ENCODE data around the gene HSF5. TPM values are rescaled to one million over a fixed set of nuclear protein-coding genes. Genes with fewer than 3 reads are reported as not detected.

HSF5 gene
- total RNA-seq, 1 donor from 2014 or later = 0.42 TPM

DNA sequence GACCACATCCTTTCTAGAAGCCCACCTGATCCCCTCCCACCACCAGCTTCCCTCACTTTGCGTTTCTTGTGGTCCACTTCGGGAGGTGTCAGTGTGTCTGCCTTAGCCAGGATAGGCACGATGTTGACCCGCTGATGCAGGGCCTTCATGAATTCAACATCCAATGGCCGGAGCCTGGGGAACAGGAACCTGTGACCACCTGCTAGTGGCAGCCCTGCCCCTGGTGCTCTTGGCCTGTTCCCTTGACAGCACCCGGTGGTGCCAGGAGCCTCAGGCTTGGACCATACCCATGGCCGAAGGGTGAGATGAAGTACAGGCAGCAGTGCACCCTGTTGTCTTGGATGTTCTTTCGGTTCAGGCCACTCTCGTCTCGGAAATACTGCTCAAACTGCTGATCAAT, 33.5 kb upstream of the HSF5 start:
- no peak for DNase-seq (ENCODE audit: low read depth)
- H3K36me3 ChIP-seq (ENCODE audit: control insufficient read depth, insufficient read depth, low read length) = no peaks in the 10 kb centered on the region
- no peaks in the 10 kb centered on the region for H3K27me3 ChIP-seq (ENCODE audit: control insufficient read depth, insufficient read depth, low read length)
- H3K4me3 ChIP-seq (ENCODE audit: low read depth, low read length) = no peak overlapping the region
- TF ChIP-seq, protein P1, sequence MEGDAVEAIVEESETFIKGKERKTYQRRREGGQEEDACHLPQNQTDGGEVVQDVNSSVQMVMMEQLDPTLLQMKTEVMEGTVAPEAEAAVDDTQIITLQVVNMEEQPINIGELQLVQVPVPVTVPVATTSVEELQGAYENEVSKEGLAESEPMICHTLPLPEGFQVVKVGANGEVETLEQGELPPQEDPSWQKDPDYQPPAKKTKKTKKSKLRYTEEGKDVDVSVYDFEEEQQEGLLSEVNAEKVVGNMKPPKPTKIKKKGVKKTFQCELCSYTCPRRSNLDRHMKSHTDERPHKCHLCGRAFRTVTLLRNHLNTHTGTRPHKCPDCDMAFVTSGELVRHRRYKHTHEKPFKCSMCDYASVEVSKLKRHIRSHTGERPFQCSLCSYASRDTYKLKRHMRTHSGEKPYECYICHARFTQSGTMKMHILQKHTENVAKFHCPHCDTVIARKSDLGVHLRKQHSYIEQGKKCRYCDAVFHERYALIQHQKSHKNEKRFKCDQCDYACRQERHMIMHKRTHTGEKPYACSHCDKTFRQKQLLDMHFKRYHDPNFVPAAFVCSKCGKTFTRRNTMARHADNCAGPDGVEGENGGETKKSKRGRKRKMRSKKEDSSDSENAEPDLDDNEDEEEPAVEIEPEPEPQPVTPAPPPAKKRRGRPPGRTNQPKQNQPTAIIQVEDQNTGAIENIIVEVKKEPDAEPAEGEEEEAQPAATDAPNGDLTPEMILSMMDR (IDR thresholded peaks at IDR 0.05; ENCODE audit: insufficient read depth, low read length, poor library complexity, severe bottlenecking) = no peak

DNA sequence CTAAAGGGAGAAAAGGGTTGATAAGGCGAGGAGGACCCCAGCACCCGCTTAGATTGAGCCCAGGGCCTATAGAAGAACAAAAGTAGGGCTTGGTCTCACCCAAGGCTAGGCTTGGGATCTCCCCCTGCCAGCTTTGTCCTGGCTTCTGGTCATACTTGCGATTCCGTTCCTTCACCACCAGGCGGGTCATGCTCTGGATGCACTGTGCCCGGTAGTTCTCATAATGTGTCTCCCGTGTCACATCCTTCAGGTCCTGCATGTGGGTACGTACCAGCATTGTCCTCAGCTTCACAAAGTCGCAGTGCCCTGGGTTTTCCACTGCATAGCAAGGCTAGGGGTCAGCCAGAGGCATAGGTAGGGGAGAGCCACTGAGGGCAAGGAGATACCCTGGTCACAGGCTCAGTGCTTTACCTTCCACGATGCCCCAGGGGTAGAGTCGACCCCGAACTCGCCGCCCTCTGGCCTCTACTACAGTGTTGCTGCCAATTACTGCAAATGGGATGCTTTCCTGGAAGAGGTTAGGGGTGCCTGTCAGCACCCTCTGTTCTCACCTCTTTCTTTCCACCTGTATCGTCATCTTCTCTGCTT, 32.7 kb upstream of the HSF5 start:
- TF ChIP-seq, protein P1 (IDR thresholded peaks at IDR 0.05; ENCODE audit: insufficient read depth, low read length, poor library complexity, severe bottlenecking) = peak; percentile 31
- DNase-seq (ENCODE audit: low read depth) = no peak

DNA sequence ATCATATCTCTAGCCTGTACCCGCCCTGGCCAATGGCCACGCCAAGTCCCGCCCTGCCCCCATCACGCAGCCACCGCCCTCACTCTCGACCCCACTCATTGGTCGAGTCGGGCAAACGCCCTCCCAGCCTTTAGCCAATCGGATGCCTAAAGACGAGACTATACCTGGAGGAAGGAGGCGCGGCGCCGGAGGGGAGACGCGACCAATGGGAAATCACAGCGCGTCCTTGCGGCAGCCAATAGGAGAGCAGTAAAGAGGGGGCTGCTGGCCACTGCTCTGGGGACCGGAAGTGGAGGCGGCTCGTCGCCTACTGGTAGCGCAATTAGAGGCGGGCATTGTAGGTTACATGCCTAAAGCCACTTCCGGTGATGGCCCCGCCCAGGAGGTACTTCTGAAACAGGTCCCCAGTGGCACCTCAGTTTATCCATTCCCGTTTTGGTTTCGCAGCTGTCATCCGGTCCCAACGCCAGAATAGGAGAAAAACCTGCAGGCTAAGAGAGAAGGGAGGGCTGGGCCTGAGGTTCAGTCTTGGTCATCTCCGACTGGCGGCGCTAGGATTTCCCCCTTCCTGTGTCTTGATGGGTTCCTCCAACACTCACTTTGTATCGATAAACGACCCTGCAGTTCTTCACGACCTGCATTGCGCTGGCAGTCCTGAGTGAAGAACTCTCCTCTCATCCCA, 29.9 kb upstream of the HSF5 start:
- H3K27me3 ChIP-seq (ENCODE audit: control insufficient read depth, insufficient read depth, low read length) = no peaks in the 10 kb centered on the region
- TF ChIP-seq, protein P1 (IDR thresholded peaks at IDR 0.05; ENCODE audit: insufficient read depth, low read length, poor library complexity, severe bottlenecking) = no peak
- H3K36me3 ChIP-seq (ENCODE audit: control insufficient read depth, insufficient read depth, low read length) = no peaks in the 10 kb centered on the region
- H3K4me3 ChIP-seq (ENCODE audit: low read depth, low read length) = peak overlapping the region; percentile 64
- DNase-seq (ENCODE audit: low read depth) = peak; percentile 97

More for the DNA sequence above, 32.7 kb upstream of the HSF5 start:
- no peaks in the 10 kb centered on the region for H3K36me3 ChIP-seq (ENCODE audit: control insufficient read depth, insufficient read depth, low read length)
- no peaks in the 10 kb centered on the region for H3K27me3 ChIP-seq (ENCODE audit: control insufficient read depth, insufficient read depth, low read length)
- H3K4me3 ChIP-seq (ENCODE audit: low read depth, low read length) = no peak overlapping the region

DNA sequence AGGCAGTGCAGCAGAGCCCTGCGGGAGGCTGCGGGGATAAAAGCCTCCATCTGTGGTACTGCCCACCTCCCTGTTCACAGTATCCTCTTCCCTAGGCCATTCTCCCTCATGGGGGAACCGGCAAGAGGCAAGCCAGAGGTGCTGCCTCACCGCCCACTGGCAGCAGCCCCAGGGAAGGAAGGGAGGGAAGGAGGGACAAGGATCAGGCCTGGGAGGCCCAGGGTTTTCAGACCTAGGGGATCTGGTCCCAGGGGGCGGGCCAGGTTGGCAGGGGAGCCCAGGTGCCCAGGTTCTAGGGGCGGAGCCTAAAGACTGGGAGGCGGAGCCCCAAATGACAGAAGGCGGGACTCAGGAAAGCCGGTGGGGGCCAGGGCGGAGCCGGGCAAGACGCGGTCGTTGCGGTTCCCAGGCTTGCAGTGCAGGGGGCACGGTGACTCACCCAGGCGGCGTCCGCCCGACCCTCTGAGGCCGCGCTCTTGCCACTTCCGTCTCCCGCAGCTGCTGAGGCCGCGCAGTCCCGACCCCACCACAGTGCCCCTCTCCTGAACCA, 29.2 kb upstream of the HSF5 start:
- Histone ChIP-seq H3K36me3 (ENCODE audit: control insufficient read depth, insufficient read depth, low read length) (no peaks in the 10 kb centered on the region), H3K27me3 (ENCODE audit: control insufficient read depth, insufficient read depth, low read length) (no peaks in the 10 kb centered on the region), H3K4me3 (ENCODE audit: low read depth, low read length) (peak overlapping the region; percentile 48)
- DNase-seq (ENCODE audit: low read depth) = no peak
- TF ChIP-seq, protein P1 (IDR thresholded peaks at IDR 0.05; ENCODE audit: insufficient read depth, low read length, poor library complexity, severe bottlenecking) = no peak

DNA sequence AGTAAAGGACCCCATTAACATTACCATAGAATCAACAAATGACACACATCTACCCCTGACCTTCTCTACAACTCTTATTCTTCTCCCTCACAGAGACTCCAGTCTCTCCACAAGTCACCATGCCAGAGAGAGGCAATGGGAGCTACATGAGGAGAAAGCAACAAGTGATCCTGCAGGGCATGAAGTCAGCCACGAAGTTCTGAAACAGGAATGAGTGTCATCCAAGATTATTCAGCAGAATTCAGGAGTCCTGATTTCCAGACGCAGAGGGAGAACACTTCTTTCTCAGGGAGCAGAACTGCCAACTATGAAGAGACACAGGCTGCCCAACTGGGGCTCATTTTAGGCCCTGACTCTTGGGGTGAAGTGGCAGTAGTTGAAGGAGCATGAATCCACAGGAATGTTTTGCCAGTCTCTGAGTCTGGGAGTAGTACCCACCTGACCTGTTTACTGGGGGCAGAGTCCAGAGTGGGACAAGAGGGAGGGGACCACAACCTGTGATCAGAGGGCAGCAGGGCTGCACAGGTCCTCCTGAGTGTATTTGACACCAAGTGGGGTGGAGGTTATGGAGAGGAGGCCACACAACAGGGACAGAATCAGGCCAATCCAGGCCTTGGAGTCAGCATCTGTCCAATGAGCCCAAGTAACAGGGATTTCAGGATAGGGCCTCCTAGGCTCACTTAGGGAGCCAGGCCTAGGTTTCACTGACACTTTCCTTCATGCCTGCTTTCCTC, 28.6 kb upstream of the HSF5 start:
- Histone ChIP-seq H3K27me3 (ENCODE audit: control insufficient read depth, insufficient read depth, low read length) (no peaks in the 10 kb centered on the region), H3K4me3 (ENCODE audit: low read depth, low read length) (peak overlapping the region; percentile 48), H3K36me3 (ENCODE audit: control insufficient read depth, insufficient read depth, low read length) (no peaks in the 10 kb centered on the region)
- TF ChIP-seq, protein P1 (IDR thresholded peaks at IDR 0.05; ENCODE audit: insufficient read depth, low read length, poor library complexity, severe bottlenecking) = no peak
- DNase-seq (ENCODE audit: low read depth) = no peak

All from kidney epithelial cell (primary cell).